IgD-negative memory B cell (primary cell): ENCODE measurements around the gene HDAC10. TPM values are rescaled to one million over a fixed set of nuclear protein-coding genes. Genes with fewer than 3 reads are reported as not detected.
A peak's percentile ranks its signal among the peaks of the same experiment; 100 is the strongest.

Experiments
- H3K27ac Mint-ChIP-seq, 3 donors: one replicate each; pipeline ENCODE4 v1.8.0; 2020 to 2022; ENCODE audit warnings: mild to moderate bottlenecking in 3 of 3, mixed read lengths in 3 of 3, moderate library complexity in 1 of 3
- H3K27me3 Mint-ChIP-seq: one replicate; pipeline ENCODE4 v1.8.0; 2021; ENCODE audit warnings: mixed read lengths
- H3K36me3 Mint-ChIP-seq: one replicate; pipeline ENCODE4 v1.8.0; 2020; ENCODE audit warnings: mild to moderate bottlenecking, mixed read lengths
- H3K4me1 Mint-ChIP-seq, 3 donors: one replicate each; pipeline ENCODE4 v1.8.0; 2020 to 2022; ENCODE audit warnings: mixed read lengths in 3 of 3, mild to moderate bottlenecking in 1 of 3
- H3K4me3 Mint-ChIP-seq, 4 donors: one replicate each; pipeline ENCODE4 v1.8.0; 2020 to 2022; ENCODE audit warnings: mild to moderate bottlenecking in 4 of 4, mixed read lengths in 4 of 4, moderate library complexity in 3 of 4
- H3K9me3 Mint-ChIP-seq, 3 donors: one replicate each; pipeline ENCODE4 v1.8.0; 2020 to 2021; ENCODE audit warnings: mixed read lengths in 3 of 3, mild to moderate bottlenecking in 1 of 3
- polyA plus RNA-seq: library from polyadenylated mRNA; unstranded; fragments of 300-500 nt; fragmentation: Illumina TruSeq; gene quantifications from one replicate; pipeline ENCODE4 v1.2.3, GENCODE V29; 2021

Gene HDAC10
- polyA plus RNA-seq, 1 donor from 2014 or later: 8.6 TPM

DNA sequence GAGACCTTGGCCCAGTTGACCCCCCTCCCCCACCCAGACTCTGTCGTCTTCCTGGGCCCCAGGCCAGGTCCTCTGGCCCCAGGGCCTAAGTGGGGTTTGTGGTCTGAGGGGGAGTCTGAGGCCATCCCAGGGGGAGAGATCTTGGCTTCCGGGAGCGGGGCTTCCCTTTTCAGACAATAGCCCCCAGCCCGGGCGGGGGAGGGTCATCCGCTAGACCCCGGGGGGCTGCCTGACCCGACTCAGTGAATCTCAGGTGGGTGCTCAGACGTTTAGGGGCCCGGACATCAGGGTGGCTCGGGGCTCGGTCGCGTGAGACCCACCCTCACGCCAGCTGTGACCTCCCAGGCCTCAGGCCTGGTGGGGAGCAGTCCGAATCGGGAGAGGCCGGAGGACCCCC lies 18.5 kb upstream of the HDAC10 start:
- Mint-ChIP-seq H3K27ac (peak overlapping the region in 1 of 3 donors; percentile 48), H3K4me1 (peaks cover 0 to 4% (median 2%) of the 10 kb centered on the region in 3 donors), H3K27me3 (peaks cover 5% of the 10 kb centered on the region), H3K9me3 (no peaks in the 10 kb centered on the region), H3K4me3 (peak overlapping the region; percentile 64 to 85 (median 76)), H3K36me3 (no peaks in the 10 kb centered on the region)

DNA sequence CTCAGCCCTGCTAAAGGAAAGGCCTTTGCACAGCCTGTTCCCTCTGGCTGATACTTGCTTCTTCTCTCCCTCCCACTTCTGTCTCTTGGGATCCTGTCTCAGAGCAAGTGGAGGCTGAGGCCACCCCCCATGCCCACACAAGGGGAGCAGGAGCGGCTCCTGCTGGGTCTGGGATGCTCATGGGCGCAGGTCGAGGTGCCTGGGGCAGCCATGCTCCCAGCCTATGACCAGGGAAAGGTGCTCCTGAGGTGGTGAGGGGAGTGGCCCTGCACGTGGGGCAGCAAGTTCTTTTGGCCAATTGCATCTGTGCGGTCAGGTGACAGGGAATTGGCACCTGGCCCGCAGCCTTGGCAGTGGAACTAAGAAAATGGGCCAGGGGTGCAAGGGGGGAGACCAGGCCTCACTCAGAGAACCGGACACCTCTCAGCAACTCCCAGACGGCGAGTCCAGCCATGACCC lies 17.6 kb upstream of the HDAC10 start:
- H3K27ac Mint-ChIP-seq: peak overlapping the region; percentile 10 to 86 (median 48)
- peaks cover 0 to 4% (median 2%) of the 10 kb centered on the region in 3 donors for H3K4me1 Mint-ChIP-seq
- no peaks in the 10 kb centered on the region for H3K36me3 Mint-ChIP-seq
- H3K9me3 Mint-ChIP-seq: no peaks in the 10 kb centered on the region
- H3K4me3 Mint-ChIP-seq: peak overlapping the region; percentile 21 to 85 (median 58)
- H3K27me3 Mint-ChIP-seq: peaks cover 5% of the 10 kb centered on the region

DNA sequence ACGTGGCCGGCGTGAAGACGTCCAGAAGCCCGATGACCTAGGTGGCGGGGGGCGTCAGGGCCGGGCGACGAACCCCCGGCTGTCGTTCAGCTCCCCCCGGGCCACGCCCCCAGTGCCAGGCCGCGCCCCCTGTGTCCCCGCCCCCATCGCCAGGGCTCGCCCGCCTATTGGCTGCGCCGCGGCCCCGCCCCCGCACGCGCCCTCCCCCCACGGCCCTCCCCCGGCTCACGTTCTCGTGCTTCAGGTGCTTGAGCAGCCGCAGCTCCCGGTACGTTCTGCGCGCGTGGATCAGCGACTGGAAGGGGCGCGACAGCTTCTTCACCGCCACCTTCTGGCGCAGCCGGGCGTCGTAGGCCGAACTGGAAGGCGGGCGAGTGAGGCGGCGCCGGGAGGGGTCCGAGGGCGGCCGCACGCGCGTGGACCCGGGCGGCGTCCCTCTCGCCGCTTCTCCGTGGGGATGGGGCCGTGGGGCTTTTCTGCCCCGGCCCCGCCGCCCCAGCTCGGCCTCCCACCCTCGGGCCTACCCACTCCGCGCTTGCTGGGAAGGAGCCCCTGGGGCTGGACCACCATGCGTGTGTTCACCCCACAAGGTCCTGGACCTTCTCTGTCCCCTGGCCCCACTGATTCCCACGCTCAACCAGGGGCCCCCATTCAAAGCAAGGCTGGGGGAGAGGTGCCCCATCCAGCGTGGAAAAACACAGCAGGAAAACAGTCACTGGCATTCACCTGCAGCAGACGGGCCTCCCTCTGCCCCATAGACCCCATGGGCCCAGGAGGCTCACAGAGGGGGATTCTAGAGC lies 16.7 kb upstream of the HDAC10 start:
- Mint-ChIP-seq H3K4me3 (peak overlapping the region in 2 of 4 donors; percentile 23 to 67), H3K27me3 (peaks cover 5% of the 10 kb centered on the region), H3K27ac (peak overlapping the region in 1 of 3 donors; percentile 10), H3K9me3 (no peaks in the 10 kb centered on the region), H3K36me3 (no peaks in the 10 kb centered on the region), H3K4me1 (peaks cover 0 to 4% (median 2%) of the 10 kb centered on the region in 3 donors)

DNA sequence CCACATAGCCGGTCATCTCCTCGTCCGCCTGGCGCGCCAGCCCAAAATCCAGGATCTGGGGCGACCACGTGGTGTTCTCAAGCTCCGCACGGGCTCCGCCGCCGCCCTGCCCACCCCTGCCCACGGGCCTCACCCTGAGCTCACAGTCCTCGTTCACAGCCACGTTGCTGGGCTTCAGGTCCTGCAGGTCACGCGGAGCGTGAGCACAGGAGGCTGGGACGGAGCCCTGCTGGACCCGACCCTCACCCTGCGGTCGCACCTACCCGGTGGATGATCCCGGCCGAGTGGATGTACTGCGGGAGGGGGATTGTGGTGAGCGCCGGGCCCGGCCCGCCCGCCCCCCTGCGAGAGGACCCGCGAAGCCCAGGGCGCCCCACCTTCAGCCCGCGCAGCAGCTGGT lies 15.9 kb upstream of the HDAC10 start:
- H3K9me3 Mint-ChIP-seq: no peaks in the 10 kb centered on the region
- peaks cover 0 to 6% (median 4%) of the 10 kb centered on the region in 3 donors for H3K4me1 Mint-ChIP-seq
- no peaks in the 10 kb centered on the region for H3K36me3 Mint-ChIP-seq
- no peak overlapping the region for H3K27ac Mint-ChIP-seq
- peaks cover 9% of the 10 kb centered on the region for H3K27me3 Mint-ChIP-seq
- no peak overlapping the region for H3K4me3 Mint-ChIP-seq

DNA sequence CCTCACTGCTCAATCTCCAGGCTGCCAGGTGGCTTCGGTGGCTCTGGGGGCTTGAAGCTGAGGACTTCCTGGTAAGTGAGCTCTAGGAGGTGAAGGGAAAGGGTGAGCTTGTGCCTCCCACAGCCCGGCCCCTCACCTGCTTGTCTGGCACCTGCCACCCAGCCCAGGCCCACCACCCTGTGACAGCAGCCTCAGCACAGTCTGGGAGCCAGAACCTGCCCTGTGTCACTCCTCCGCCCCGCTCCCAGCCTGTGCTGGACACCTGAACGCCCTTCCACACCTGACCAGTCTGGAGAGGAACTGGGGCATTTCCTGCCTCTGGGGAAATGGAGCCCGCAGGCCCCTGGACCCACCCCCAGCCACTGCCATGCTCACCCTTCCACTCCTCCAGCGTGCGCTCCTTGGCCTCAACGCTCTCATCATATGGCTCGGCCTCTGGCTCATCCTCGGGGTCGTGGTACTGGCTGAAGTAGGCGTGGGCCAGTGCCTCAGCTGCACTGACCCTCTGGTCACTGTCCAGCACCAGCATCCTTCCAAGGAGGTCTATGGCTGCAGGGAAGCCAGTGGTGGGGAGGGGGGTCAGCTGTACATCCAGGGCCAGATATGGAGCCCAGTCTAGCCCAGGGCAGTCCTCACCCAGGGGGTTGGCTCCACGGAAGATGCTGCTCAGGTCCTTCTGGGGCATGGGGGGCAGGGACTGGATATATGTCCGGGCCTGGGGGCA lies 14.0 kb upstream of the HDAC10 start:
- H3K4me3 Mint-ChIP-seq: no peak overlapping the region
- no peaks in the 10 kb centered on the region for H3K36me3 Mint-ChIP-seq
- no peaks in the 10 kb centered on the region for H3K9me3 Mint-ChIP-seq
- H3K4me1 Mint-ChIP-seq: peaks cover 0 to 7% (median 2%) of the 10 kb centered on the region in 3 donors
- no peak overlapping the region for H3K27ac Mint-ChIP-seq
- peaks cover 7% of the 10 kb centered on the region for H3K27me3 Mint-ChIP-seq

DNA sequence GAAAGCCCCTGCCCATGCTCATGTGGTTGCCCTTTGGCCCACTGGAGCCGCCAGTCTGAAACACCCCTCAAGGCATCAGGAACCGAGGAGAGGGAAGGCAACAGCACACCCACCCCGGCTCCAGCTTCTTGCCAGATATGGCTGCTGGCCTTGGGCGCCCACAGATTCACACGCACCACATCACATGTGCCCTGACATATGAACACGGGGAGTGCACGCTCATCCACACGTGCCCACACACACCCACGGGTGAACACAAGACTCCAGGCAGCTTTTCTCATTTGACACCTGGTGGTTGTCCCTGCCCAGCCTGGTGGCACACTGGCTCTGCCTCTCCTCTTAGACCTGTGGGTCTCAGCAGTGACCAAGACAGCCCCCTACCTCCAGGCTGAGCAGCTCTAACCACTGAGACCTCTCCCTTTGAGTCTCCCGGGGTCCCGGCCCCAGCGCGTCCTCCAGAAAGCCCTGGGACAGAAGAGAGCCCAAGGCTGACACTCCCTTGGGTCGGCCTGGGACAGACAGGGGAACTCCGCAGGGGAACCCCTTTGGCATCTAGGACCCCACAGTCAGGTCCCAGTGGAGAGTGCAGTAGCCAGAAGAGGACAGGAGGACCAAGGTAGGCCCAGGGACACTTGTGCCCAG lies 13.2 kb upstream of the HDAC10 start:
- Mint-ChIP-seq H3K27ac (no peak overlapping the region), H3K36me3 (no peaks in the 10 kb centered on the region), H3K9me3 (no peaks in the 10 kb centered on the region), H3K27me3 (peaks cover 7% of the 10 kb centered on the region), H3K4me3 (peak overlapping the region in 1 of 4 donors; percentile 32), H3K4me1 (peaks cover 0 to 7% (median 2%) of the 10 kb centered on the region in 3 donors)

DNA sequence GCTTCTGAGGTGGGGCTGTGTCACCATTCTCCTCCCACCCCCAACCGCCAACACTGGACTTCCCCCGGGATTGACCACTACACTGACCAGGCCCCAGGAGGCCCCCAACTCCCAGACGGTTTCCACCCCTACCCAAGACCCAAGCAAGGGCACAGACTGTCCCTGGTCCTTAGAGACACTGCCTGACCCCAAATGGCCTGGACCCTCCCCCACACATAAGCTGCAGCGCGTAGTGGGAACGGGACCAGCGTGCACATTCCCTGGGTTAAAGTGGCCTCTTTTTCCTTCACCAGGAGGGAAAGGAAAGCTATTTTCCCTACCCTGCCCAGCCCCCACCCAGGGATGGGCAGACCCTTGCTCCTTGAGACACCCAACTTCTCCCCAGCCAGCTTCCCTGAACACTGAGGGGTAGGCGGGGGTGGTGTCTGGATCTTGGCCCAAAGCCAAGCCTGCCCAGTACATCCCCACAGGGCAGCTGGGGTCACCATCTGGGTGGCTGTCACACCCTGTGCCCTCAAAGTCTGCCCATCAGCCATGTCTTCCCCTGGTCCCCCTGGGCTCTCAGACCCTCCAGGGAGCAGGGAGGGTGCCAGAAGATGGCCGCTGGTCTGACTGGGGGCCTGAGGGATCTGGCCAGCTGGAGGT lies 12.0 kb upstream of the HDAC10 start:
- H3K36me3 Mint-ChIP-seq: no peaks in the 10 kb centered on the region
- H3K27ac Mint-ChIP-seq: no peak overlapping the region
- no peaks in the 10 kb centered on the region for H3K9me3 Mint-ChIP-seq
- H3K4me1 Mint-ChIP-seq: peaks cover 0 to 6% (median under 1%) of the 10 kb centered on the region in 3 donors
- peak overlapping the region in 2 of 4 donors; percentile 26 to 58 for H3K4me3 Mint-ChIP-seq
- H3K27me3 Mint-ChIP-seq: peaks cover 9% of the 10 kb centered on the region

DNA sequence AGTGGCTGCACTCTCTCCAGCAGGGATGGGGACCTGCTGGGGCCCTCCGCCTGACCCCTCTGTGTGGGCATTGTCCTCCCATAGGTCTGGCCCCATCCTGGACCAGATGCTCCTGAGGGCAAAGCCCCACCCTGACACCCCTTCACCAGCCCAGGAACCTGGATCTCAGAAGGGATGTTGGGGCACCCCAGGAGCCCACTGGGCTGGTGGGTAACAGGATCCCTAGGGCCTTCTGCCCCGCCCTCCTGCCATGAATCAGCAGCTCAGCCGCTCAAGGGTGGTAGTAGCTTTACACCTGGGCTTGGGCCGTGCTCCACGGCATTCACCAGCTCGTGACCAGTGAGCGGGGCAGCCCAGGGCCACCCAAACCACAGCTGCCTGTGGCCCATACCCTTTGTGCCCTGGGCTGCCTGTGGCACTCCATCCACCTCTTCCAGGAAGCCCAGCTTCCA lies 11.4 kb upstream of the HDAC10 start:
- Mint-ChIP-seq H3K27me3 (peaks cover 9% of the 10 kb centered on the region), H3K27ac (no peak overlapping the region), H3K36me3 (no peaks in the 10 kb centered on the region), H3K4me1 (peaks cover 0 to 6% (median 0%) of the 10 kb centered on the region in 3 donors), H3K4me3 (peak overlapping the region; percentile 26 to 91 (median 61)), H3K9me3 (no peaks in the 10 kb centered on the region)

DNA sequence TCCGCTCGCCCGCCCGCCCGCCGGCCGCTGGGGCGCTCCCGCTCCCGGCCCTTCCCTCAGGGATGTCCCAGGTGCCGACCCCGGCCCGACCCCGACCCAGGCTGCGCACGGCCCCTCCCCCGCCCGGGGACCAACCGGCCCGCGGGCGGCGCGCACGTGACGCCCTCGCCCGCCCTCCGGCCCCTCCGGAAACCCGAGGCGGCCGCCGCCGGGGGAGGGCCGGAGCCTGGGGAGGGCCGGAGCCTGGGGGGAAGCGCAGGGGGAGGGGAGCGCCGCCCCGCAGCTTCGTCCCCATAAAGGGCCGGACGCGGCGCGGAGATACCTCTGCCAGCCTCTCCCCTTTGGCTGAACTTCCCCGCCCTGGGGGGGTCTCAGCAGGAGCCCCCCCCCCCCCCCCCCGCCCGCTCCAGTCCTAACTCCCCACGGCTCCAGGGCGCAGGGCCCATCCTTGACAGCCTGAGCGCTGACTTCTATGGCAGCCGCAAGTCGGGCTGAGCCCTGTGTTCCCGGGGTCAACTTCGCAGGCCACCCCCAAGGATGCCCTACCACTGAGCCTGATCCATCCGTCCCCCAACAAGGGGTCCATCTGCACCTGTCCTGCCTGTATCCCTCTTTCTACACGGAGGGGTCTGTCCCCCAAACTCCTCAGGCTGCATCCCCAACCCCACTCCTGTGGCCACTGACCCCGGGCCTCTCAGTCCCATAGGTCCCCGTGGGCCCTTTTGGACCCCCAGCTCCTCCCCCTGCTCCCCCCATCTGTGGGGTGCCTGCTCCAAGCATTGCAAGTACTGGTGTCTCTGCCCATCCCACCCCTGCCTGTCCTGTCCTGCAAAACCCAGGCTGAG lies 10.8 kb upstream of the HDAC10 start, which contains the start of gene MAPK12:
MAPK12 (minus strand) TSS at position 69 of the 845 bp plus-strand sequence. CDS start 174 bp downstream, outside the sequence.
- peak within 1 kb of the TSS; percentile 26 to 91 (median 61) for H3K4me3 Mint-ChIP-seq
- no peaks in the 10 kb centered on the region for H3K9me3 Mint-ChIP-seq
- H3K27ac Mint-ChIP-seq: no peak within 1 kb of the TSS
- H3K36me3 Mint-ChIP-seq: no peaks in the 10 kb centered on the region
- H3K4me1 Mint-ChIP-seq: peaks cover 0 to 6% (median 0%) of the 10 kb centered on the region in 3 donors
- peaks cover 9% of the 10 kb centered on the region for H3K27me3 Mint-ChIP-seq

DNA sequence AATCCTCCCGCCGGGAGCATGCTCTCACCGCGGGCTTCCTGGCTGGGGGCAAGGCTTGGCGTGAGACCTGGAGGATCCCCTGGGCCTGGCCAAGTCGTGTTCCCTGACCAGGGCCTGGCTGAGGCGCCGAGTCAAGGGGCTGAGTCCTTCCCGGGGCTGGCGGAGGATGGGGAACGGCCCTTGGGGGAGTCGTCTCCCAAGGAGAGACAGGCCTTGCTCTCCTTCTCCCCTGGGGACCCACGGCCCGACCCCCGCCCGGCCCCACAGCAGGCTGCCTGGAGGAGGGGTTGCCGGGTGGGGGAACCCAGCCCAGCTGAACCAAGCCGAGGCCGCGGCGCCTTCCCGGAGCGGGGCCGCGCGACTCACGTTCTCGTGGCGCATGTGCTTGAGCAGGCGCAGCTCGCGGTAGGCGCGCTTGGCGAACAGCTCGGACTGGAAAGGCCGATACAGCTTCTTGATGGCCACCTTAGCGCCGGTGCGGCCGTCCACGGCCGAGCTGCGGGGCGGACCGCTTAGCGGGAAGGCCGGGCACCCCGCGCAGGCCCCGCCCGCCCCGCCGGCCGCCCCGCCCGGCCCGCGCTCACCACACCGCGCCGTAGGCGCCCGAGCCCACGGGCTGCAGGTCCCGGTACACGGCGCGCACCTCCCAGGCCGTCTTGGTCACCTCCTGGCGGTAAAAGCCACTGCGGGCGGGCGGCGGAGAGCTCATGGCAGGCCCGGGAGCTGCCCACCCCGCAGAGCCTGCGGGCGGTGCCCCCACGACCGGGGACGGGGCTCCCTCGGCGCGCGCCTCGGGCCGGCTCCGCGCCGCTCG lies 9.9 kb upstream of the HDAC10 start:
- H3K27me3 Mint-ChIP-seq: peaks cover 9% of the 10 kb centered on the region
- H3K4me3 Mint-ChIP-seq: peak overlapping the region in 2 of 4 donors; percentile 12 to 57
- no peaks in the 10 kb centered on the region for H3K9me3 Mint-ChIP-seq
- H3K36me3 Mint-ChIP-seq: no peaks in the 10 kb centered on the region
- H3K27ac Mint-ChIP-seq: no peak overlapping the region
- peaks cover 0 to 6% (median 0%) of the 10 kb centered on the region in 3 donors for H3K4me1 Mint-ChIP-seq

DNA sequence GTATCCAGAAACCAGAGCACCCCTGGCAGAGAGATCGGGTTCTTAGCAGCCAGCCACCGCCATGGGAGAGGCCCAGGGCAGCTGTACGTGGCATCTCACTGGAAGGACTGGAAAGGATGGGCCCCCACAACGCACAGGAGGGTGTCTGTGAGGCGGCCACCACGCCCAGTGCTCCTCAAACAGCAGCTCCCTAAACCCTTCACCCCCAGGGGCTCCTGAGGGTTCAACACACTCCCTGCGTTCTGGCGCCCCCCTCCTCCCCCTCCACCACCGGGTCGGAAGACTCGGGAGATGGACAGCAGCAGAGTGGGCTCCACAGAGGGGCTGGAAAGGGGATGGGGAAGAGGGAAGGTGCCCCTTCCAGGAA lies 9.4 kb upstream of the HDAC10 start:
- peak overlapping the region in 1 of 4 donors; percentile 57 for H3K4me3 Mint-ChIP-seq
- H3K27me3 Mint-ChIP-seq: peaks cover 9% of the 10 kb centered on the region

DNA sequence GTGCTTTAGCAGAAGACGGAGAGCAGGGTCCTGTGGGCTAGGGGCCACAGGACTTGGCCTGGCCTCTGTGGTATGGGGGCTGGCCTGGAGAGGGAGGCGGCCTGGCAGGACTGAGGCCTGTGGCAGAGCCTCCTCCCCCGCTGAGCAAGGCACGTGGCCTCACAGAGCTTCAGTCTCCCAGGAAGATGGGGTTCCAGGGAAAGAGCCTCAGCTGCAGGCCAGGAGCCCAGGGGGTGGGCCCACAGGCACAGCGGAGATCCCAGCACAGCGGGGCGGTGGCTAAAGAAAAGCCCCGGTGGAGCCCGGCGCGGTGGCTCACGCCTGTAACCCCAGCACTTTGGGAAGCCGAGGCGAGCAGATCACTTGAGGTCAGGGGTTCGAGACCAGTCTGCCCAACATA lies 8.2 kb upstream of the HDAC10 start:
- Mint-ChIP-seq H3K4me1 (peaks cover 0 to 6% (median 0%) of the 10 kb centered on the region in 3 donors), H3K36me3 (no peaks in the 10 kb centered on the region), H3K27me3 (peaks cover 9% of the 10 kb centered on the region), H3K4me3 (peak overlapping the region in 2 of 4 donors; percentile 6 to 43), H3K27ac (no peak overlapping the region), H3K9me3 (no peaks in the 10 kb centered on the region)

More for the DNA sequence above, 9.4 kb upstream of the HDAC10 start:
- H3K27ac Mint-ChIP-seq: no peak overlapping the region
- H3K36me3 Mint-ChIP-seq: no peaks in the 10 kb centered on the region
- H3K4me1 Mint-ChIP-seq: peaks cover 0 to 6% (median 0%) of the 10 kb centered on the region in 3 donors
- no peaks in the 10 kb centered on the region for H3K9me3 Mint-ChIP-seq
